ENCODE measurements around the gene NOVA2.

NOVA2 gene

GRCh38 chr19:46014534-46014933 lies 40.9 kb upstream of the NOVA2 start:
- Mint-ChIP-seq H3K27me3 (peaks cover 8% of the 10 kb centered on the region), H3K4me1 (ENCODE audit: low read depth) (peaks cover 16% of the 10 kb centered on the region), H3K36me3 (peaks cover 3% of the 10 kb centered on the region), H3K9me3 (ENCODE audit: low read depth) (no peaks in the 10 kb centered on the region), H3K27ac (no peak overlapping the region), H3K4me3 (peak overlapping the region; percentile 73)

- Mint-ChIP-seq H3K9me3 (ENCODE audit: low read depth) (no peaks in the 10 kb centered on the region), H3K36me3 (peaks cover 10% of the 10 kb centered on the region), H3K4me3 (no peak overlapping the region), H3K4me1 (ENCODE audit: low read depth) (peaks cover 5% of the 10 kb centered on the region), H3K27me3 (peaks cover 5% of the 10 kb centered on the region), H3K27ac (no peak overlapping the region)
These were observed 36.2 kb upstream of the NOVA2 start for GRCh38 chr19:46009530-46010510.

- Mint-ChIP-seq H3K36me3 (peaks cover 7% of the 10 kb centered on the region), H3K4me1 (ENCODE audit: low read depth) (peaks cover under 1% of the 10 kb centered on the region), H3K27ac (no peak overlapping the region)
These were observed 32.7 kb upstream of the NOVA2 start for GRCh38 chr19:46006411-46006810.

GRCh38 chr19:46002678-46003275 lies 29.1 kb upstream of the NOVA2 start:
- H3K4me1 Mint-ChIP-seq (ENCODE audit: low read depth), result peaks cover 26% of the 10 kb centered on the region
- H3K4me3 Mint-ChIP-seq, result no peak overlapping the region
- H3K27me3 Mint-ChIP-seq, result no peaks in the 10 kb centered on the region
- no peak overlapping the region for H3K27ac Mint-ChIP-seq
- H3K36me3 Mint-ChIP-seq, result peaks cover 4% of the 10 kb centered on the region
- H3K9me3 Mint-ChIP-seq (ENCODE audit: low read depth), result no peaks in the 10 kb centered on the region

More at GRCh38 chr19:46006411-46006810, 32.7 kb upstream of the NOVA2 start:
- Mint-ChIP-seq H3K9me3 (ENCODE audit: low read depth) (no peaks in the 10 kb centered on the region), H3K27me3 (no peaks in the 10 kb centered on the region), H3K4me3 (no peak overlapping the region)

GRCh38 chr19:46000491-46001246 lies 27.0 kb upstream of the NOVA2 start:
- H3K9me3 Mint-ChIP-seq (ENCODE audit: low read depth), result no peaks in the 10 kb centered on the region
- H3K4me1 Mint-ChIP-seq (ENCODE audit: low read depth), result peaks cover 26% of the 10 kb centered on the region
- H3K27ac Mint-ChIP-seq, result no peak overlapping the region
- peaks cover 9% of the 10 kb centered on the region for H3K36me3 Mint-ChIP-seq
- H3K4me3 Mint-ChIP-seq, result peak overlapping the region; percentile 70
- no peaks in the 10 kb centered on the region for H3K27me3 Mint-ChIP-seq

GRCh38 chr19:45999653-46000121 lies 26.0 kb upstream of the NOVA2 start:
- peak overlapping the region; percentile 54 for H3K4me3 Mint-ChIP-seq
- H3K27ac Mint-ChIP-seq, result no peak overlapping the region
- peaks cover 26% of the 10 kb centered on the region for H3K4me1 Mint-ChIP-seq (ENCODE audit: low read depth)
- H3K36me3 Mint-ChIP-seq, result peaks cover 6% of the 10 kb centered on the region
- no peaks in the 10 kb centered on the region for H3K9me3 Mint-ChIP-seq (ENCODE audit: low read depth)
- no peaks in the 10 kb centered on the region for H3K27me3 Mint-ChIP-seq

GRCh38 chr19:45998834-45999233 lies 25.2 kb upstream of the NOVA2 start:
- H3K9me3 Mint-ChIP-seq (ENCODE audit: low read depth), result no peaks in the 10 kb centered on the region
- H3K36me3 Mint-ChIP-seq, result peaks cover 6% of the 10 kb centered on the region
- H3K27ac Mint-ChIP-seq, result no peak overlapping the region
- H3K27me3 Mint-ChIP-seq, result no peaks in the 10 kb centered on the region
- peaks cover 26% of the 10 kb centered on the region for H3K4me1 Mint-ChIP-seq (ENCODE audit: low read depth)
- H3K4me3 Mint-ChIP-seq, result no peak overlapping the region

- peaks cover 26% of the 10 kb centered on the region for H3K4me1 Mint-ChIP-seq (ENCODE audit: low read depth)
- no peak overlapping the region for H3K4me3 Mint-ChIP-seq
- H3K9me3 Mint-ChIP-seq (ENCODE audit: low read depth), result no peaks in the 10 kb centered on the region
- H3K27me3 Mint-ChIP-seq, result no peaks in the 10 kb centered on the region
- H3K27ac Mint-ChIP-seq, result peak overlapping the region; percentile 11
- H3K36me3 Mint-ChIP-seq, result peaks cover 6% of the 10 kb centered on the region
These were observed 23.3 kb upstream of the NOVA2 start for GRCh38 chr19:45996933-45997332.

- Mint-ChIP-seq H3K9me3 (ENCODE audit: low read depth) (no peaks in the 10 kb centered on the region), H3K36me3 (peaks cover 6% of the 10 kb centered on the region), H3K4me3 (no peak overlapping the region), H3K4me1 (ENCODE audit: low read depth) (peaks cover 22% of the 10 kb centered on the region), H3K27me3 (no peaks in the 10 kb centered on the region), H3K27ac (no peak overlapping the region)
These were observed 22.2 kb upstream of the NOVA2 start for GRCh38 chr19:45995715-45996385.

- H3K9me3 Mint-ChIP-seq (ENCODE audit: low read depth), result no peaks in the 10 kb centered on the region
- peaks cover 6% of the 10 kb centered on the region for H3K36me3 Mint-ChIP-seq
- H3K4me3 Mint-ChIP-seq, result no peak within 1 kb of the TSS
- H3K27ac Mint-ChIP-seq, result no peak within 1 kb of the TSS
- peaks cover 15% of the 10 kb centered on the region for H3K4me1 Mint-ChIP-seq (ENCODE audit: low read depth)
- H3K27me3 Mint-ChIP-seq, result peaks cover 4% of the 10 kb centered on the region
These were observed 21.5 kb upstream of the NOVA2 start, which contains the start of gene CCDC61 for GRCh38 chr19:45994998-45995714. Gene CCDC61, plus strand, starts transcription at chr19:45995467. Its CDS starts 7,552 bp downstream, at chr19:46003019.

- peaks cover 5% of the 10 kb centered on the region for H3K27me3 Mint-ChIP-seq
- H3K36me3 Mint-ChIP-seq, result peaks cover 6% of the 10 kb centered on the region
- H3K9me3 Mint-ChIP-seq (ENCODE audit: low read depth), result no peaks in the 10 kb centered on the region
- H3K4me1 Mint-ChIP-seq (ENCODE audit: low read depth), result peaks cover 10% of the 10 kb centered on the region
- H3K27ac Mint-ChIP-seq, result no peak overlapping the region
- no peak overlapping the region for H3K4me3 Mint-ChIP-seq
These were observed 20.9 kb upstream of the NOVA2 start for GRCh38 chr19:45994456-45994997.

- Mint-ChIP-seq H3K4me1 (ENCODE audit: low read depth) (no peaks in the 10 kb centered on the region), H3K36me3 (no peaks in the 10 kb centered on the region), H3K27ac (no peak overlapping the region), H3K4me3 (no peak overlapping the region), H3K9me3 (ENCODE audit: low read depth) (no peaks in the 10 kb centered on the region), H3K27me3 (peaks cover 9% of the 10 kb centered on the region)
These were observed 16.6 kb upstream of the NOVA2 start for GRCh38 chr19:45990113-45990728.

GRCh38 chr19:45985321-45985720 lies 11.7 kb upstream of the NOVA2 start:
- peaks cover 9% of the 10 kb centered on the region for H3K27me3 Mint-ChIP-seq
- no peak overlapping the region for H3K27ac Mint-ChIP-seq
- H3K4me3 Mint-ChIP-seq, result no peak overlapping the region
- no peaks in the 10 kb centered on the region for H3K9me3 Mint-ChIP-seq (ENCODE audit: low read depth)
- H3K36me3 Mint-ChIP-seq, result no peaks in the 10 kb centered on the region
- H3K4me1 Mint-ChIP-seq (ENCODE audit: low read depth), result no peaks in the 10 kb centered on the region

Data from activated naive CD8-positive, alpha-beta T cell (primary cell).